ENCODE results near the gene SF3A2. TPM values are rescaled to one million over a fixed set of nuclear protein-coding genes. Genes with fewer than 3 reads are reported as not detected.

SF3A2 gene
- total RNA-seq, 1 experiment from 2014 or later, result 184 TPM

- Mint-ChIP-seq H3K9me3 (no peaks in the 10 kb centered on the region), H3K36me3 (no peaks in the 10 kb centered on the region), H3K27ac (0 out of 2 replicates have a peak overlapping the region, but pooled peaks have one; percentile 32), H3K27me3 (ENCODE audit: low read depth) (peaks cover 63% of the 10 kb centered on the region), H3K4me1 (peaks cover 7% of the 10 kb centered on the region; the same call in 1 of the 2 replicates), H3K4me3 (no peak overlapping the region)
- DNase-seq (ENCODE audit: low spot score) (no peak), ATAC-seq (no peak)
- POLR2A ChIA-PET, result interaction anchor here (0.5 kb wide), 1 partner anchor 189 kb away, joined by 3 read pairs; no protein-coding TSS in a partner anchor
- CTCF ChIA-PET, result interaction anchor here (0.6 to 2.7 kb wide), 8 partner anchors 13 to 88 kb away, joined by 3 to 10 read pairs (median 4); no protein-coding TSS in a partner anchor
- TF ChIP-seq NFYB (CRISPR knock-in tag; conservative IDR thresholded peaks at IDR 0.05; ENCODE audit: low read depth) (no peak), GABPB1 (CRISPR knock-in tag; IDR thresholded peaks at IDR 0.05) (no peak), ZNF671 (CRISPR knock-in tag; IDR thresholded peaks at IDR 0.05) (no peak), ZNF317 (CRISPR knock-in tag; IDR thresholded peaks at IDR 0.05; ENCODE audit: borderline replicate concordance, low read depth) (no peak), PRRX2 (CRISPR knock-in tag; IDR thresholded peaks at IDR 0.05) (no peak), PRDM15 (CRISPR knock-in tag; IDR thresholded peaks at IDR 0.05) (no peak), E2F4 (CRISPR knock-in tag; IDR thresholded peaks at IDR 0.05; ENCODE audit: borderline replicate concordance, low read depth) (no peak), TP53 (CRISPR knock-in tag; IDR thresholded peaks at IDR 0.05) (no peak)
Measured at GRCh38 chr19:2287585-2288337, 51.1 kb downstream of the SF3A2 start.

- DNase-seq (ENCODE audit: low spot score) (no peak), ATAC-seq (no peak)
- Mint-ChIP-seq H3K9me3 (no peaks in the 10 kb centered on the region), H3K27ac (no peak overlapping the region), H3K4me3 (peak overlapping the region; percentile 21; the same call in 1 of the 2 replicates), H3K27me3 (ENCODE audit: low read depth) (peaks cover 65% of the 10 kb centered on the region), H3K36me3 (no peaks in the 10 kb centered on the region), H3K4me1 (peaks cover 6% of the 10 kb centered on the region; the same call in 1 of the 2 replicates)
- CTCF ChIA-PET, result interaction anchor here (0.6 to 2.7 kb wide), 8 partner anchors 12 to 89 kb away, joined by 3 to 10 read pairs (median 5); no protein-coding TSS in a partner anchor
- POLR2A ChIA-PET, result no interaction called here
- TF ChIP-seq ZNF425 (CRISPR knock-in tag; conservative IDR thresholded peaks at IDR 0.05) (no peak), ZNF396 (CRISPR knock-in tag; IDR thresholded peaks at IDR 0.05; ENCODE audit: borderline replicate concordance) (no peak), FOXP1 (CRISPR knock-in tag; IDR thresholded peaks at IDR 0.05; ENCODE audit: borderline replicate concordance) (no peak), GABPB1 (CRISPR knock-in tag; IDR thresholded peaks at IDR 0.05) (no peak), ESRRA (CRISPR knock-in tag; IDR thresholded peaks at IDR 0.05; ENCODE audit: borderline replicate concordance) (no peak), CDX4 (CRISPR knock-in tag; IDR thresholded peaks at IDR 0.05; ENCODE audit: borderline replicate concordance) (no peak), FOXK1 (CRISPR knock-in tag; IDR thresholded peaks at IDR 0.05) (no peak), E2F5 (CRISPR knock-in tag; IDR thresholded peaks at IDR 0.05) (no peak), NFATC4 (CRISPR knock-in tag; IDR thresholded peaks at IDR 0.05) (no peak), PREB (CRISPR knock-in tag; IDR thresholded peaks at IDR 0.05; ENCODE audit: borderline replicate concordance) (no peak), EMX1 (CRISPR knock-in tag; IDR thresholded peaks at IDR 0.05) (no peak), CREM (CRISPR knock-in tag; IDR thresholded peaks at IDR 0.05) (no peak), TEAD1 (CRISPR knock-in tag; IDR thresholded peaks at IDR 0.05) (no peak), ERG (CRISPR knock-in tag; IDR thresholded peaks at IDR 0.05) (no peak), GRHL2 (CRISPR knock-in tag; IDR thresholded peaks at IDR 0.05; ENCODE audit: insufficient replicate concordance, severe bottlenecking) (no peak)
Measured at GRCh38 chr19:2288338-2288817, 51.8 kb downstream of the SF3A2 start.
